ENCODE measurements around the gene TRPT1.
A peak's percentile ranks its signal among the peaks of the same experiment; 100 is the strongest.

The TRPT1 gene

DNA sequence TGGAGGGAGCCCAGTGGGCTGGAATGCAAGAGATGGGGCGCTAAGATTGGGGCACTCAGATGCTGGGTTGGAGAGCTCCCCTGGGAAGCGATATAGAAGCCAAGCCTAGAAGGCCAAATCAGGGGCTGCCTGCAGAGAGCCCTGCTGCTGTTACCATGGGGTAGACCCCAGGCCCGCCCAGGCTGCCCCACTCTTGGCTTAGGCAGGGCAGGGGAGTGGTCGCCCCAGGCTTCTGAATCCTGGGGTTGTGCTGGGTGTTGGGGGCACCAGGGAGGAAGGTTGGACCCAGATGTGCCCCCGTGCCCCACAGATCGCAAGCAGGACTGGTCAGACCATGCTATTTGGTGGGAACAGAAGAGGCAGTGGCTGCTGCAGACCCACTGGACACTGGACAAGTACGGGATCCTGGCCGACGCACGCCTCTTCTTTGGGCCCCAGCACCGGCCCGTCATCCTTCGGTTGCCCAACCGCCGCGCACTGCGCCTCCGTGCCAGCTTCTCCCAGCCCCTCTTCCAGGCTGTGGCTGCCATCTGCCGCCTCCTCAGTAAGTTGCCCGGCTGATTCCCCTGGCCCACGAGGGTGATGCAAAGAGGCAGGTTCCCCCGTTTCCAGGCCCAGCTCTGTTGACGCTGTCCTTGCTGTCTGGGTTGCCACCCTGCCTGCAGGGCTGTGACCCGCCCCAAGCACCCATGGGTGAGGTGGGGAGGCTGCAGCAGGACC is 15.5 kb downstream of the TRPT1 start:
- DNase-seq (ENCODE audit: low read depth in 4 of 4, low spot score in 1 of 4), result no peak

DNA sequence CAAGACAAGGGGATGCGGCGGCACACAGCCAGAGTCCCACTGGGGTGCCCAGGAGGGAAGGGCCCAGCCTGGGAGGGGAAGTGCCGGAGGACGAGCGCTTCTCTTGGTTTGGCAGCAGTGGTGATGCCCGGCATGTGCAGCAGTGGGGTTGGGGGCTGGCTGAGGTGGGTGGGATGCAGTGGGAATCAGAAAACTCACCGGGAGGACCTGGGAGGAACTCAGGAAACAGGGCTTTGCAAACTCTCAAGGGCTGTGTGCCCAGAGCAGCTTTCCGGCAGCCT is 16.5 kb downstream of the TRPT1 start:
- no peak for DNase-seq (ENCODE audit: low read depth in 4 of 4, low spot score in 1 of 4)

DNA sequence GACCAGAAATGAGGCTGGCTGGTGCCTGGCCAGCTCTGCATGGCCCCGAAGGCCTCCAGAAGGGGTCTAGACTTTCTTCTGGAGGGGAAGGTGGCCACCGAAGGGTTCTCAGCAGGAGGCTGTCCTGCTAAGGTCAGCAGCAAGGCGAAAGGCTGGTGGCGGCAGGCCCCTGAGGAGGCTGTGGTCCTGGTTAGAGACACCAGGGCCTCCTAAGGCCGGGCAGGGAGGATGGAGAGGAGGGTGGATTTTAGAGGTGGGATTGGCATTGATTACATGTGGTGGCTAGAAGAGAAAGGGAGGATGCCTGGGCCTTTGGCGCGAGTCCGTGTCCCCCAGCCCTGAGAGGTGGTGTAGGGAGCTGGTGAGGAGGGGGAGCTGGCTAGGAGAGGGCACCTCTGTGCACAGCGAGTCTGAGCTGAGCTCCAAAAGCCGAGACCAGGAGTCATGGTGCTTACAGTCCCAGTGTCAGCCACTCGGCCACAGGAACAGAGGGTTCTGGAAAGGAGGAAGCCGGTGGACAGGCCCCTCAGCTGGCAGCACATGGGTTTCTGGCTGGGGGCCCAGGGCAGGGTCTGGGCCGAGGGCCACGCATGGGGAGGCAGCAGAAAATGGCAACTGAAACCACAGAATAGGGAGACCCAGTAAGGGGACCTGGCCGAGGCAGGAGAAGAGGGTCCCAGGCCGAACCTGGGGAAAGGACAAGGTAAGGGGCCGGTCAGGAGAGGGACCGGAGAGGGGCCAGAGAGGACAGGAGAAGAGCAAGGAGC is 17.0 kb downstream of the TRPT1 start:
- no peak for DNase-seq (ENCODE audit: low read depth in 4 of 4, low spot score in 1 of 4)

DNA sequence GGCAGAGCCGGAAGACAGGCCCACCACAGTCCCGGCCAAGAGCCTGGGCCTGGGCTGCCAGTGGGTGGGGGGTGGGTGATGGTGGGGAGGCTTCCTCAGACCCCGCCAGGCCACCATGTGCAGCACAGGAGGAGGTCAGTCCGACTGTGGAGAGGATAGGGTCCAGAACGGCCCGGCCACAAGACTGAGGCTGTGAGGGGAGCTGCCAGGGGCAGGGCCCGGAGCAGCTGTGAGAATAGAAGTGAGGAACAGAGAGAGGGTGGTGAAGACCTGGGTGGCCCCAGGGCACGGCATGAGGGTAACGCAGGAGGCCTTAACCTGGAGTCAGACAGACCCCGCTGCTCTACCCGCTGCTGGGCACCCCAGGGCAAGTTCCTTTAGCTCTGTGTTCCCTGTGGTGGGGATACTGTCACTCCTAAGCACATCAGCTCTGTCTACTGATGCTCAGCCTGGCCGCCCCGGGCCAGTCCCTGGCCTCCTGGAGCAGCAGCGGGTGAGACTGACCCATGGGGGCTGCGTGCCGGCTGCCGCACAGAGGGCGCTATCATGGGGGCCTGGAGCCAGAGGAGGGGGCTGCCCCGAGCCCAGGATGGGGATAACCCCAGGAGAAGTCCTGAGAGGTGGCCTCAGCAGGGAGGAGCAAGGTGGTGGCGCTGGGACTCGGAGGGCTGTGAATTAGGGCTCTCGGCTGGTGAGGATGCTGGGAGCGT is 17.7 kb downstream of the TRPT1 start:
- DNase-seq (ENCODE audit: low read depth in 4 of 4, low spot score in 1 of 4), result no peak

GRCh38 chr11:64207256-64208085 is 18.5 kb downstream of the TRPT1 start:
- DNase-seq (ENCODE audit: low read depth in 4 of 4, low spot score in 1 of 4), result peak in 3 of 4 experiments; percentile 59 to 82 (median 74)

DNA sequence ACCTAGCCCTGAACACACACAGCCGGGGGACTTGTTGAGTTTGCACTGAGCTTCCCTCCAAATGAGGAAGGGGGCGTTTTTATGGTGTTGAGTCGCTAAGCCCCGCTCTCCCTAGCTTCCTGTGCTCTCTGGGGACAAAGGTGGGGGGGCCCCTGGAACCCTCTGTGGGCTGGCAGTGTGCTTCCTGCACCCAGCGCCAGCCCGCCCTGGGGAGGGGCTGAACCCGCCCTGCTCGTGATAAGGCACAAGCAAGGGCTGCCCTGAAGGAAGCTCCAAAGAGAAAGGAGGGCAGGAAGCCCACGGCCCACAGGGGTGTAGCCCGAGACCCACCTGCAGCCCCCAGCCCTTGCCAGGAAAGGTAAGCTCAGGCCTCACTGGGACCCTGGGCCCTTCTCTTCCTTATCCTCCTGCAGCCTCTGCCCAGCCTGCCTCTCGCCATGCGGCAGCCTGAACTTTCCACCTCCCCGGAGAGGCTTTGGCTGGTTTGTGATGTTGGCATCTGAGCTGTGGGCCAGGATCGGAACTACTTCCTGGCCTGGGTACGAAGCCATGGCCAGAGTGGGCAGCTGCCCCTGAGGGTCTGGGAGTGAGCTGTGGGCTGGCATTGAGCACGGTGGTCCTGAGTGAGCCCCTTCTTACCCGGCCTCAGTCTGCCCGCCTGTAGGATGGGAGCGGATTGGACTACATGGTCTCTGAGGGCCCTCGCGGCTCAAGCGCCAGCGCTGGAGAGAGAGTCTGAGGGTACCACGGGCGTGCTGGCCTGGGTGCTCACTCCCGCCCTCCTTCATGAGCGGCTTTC is 19.3 kb downstream of the TRPT1 start, which contains the start of gene FERMT3:
Gene FERMT3 (plus strand): TSS at position 265 of the 799 bp plus-strand sequence. CDS start 644 bp downstream, outside the sequence.
- DNase-seq (ENCODE audit: low read depth in 4 of 4, low spot score in 1 of 4), result peak in 2 of 4 experiments; percentile 69 to 82

DNA sequence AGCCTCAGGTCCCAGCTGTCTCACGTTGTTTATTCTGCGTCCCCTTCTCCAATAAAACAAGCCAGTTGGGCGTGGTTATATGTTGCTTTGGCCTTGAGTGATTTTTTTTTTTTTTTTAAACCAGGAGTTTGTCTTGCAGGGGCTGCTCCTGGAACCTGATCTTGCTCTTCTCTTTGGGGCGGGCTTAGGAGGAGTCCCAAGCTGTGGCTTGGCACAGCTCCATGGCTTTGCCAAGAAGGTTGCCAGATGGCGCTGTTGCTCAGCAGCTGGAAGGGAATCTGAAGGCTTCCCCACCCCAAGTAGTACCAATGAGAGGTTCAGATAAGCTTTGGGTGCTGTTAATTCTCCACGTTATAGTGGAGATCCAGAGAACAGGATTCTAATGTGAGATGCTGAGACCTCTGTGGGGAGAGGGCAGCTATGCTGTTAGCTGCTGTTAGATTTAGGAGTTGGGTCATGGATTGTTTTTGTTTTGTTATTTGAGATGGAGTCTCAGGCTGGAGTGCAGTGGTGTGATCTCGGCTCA is 21.5 kb downstream of the TRPT1 start:
- DNase-seq (ENCODE audit: low read depth in 4 of 4, low spot score in 1 of 4), result peak in 1 of 4 experiments; percentile 59

DNA sequence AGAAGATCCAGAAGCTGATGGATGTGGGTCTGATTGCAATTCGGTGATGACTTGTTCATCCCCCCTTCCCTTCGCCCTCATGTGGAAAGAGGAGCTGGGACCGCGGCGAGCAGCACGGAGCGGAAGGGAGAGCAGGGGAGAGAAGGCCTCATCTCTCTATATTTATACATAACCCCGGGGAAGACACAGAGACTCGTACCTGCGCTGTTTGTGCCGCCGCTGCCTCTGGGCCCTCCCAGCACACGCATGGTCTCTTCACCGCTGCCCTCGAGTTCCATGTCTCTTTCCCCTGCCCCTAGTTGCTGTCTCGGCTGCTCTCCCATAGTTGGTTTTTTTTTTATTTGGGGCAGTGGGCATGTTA is 21.9 kb downstream of the TRPT1 start:
- no peak for DNase-seq (ENCODE audit: low read depth in 4 of 4, low spot score in 1 of 4)

- no peak for DNase-seq (ENCODE audit: low read depth in 4 of 4, low spot score in 1 of 4)
Observed at GRCh38 chr11:64203421-64204079, 22.4 kb downstream of the TRPT1 start.

DNA sequence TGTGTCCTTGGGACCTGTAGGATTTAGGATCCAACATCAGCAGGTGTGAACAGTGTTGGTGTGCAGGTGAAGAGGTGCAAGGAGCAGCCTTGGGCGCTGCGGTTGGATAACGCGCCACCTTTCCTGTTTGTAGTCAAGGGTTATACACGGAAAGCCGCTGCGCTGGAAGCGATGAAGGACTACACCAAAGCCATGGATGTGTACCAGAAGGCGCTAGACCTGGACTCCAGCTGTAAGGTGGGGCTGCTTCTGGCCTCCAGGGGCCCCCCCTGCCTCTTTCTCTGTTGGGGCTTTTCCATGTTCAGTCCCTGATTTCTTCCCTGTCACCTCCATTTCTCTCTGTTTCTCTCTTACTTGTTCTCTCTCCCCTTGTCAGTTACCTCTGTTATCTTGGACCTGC is 23.0 kb downstream of the TRPT1 start:
- no peak for DNase-seq (ENCODE audit: low read depth in 4 of 4, low spot score in 1 of 4)

DNA sequence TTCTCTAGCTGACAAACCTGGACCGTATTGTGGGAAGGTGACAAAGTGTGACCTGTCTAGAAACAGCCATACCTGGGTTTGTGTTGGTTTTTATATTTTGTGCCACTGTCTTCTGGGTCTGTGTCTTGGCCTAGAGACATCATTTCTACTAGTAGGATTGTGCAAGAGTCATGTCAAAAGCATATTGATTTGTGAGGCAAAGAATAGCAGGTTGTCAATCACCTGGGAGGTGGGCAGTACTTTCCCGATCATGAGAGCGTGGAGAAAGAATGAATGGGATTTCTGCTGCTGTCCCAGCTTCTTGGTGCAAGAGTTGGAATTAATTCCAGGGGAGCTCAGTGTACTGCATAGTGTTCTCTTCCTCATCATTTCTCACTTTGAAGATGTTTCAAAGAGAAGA is 24.4 kb downstream of the TRPT1 start:
- no peak for DNase-seq (ENCODE audit: low read depth in 4 of 4, low spot score in 1 of 4)

- no peak for DNase-seq (ENCODE audit: low read depth in 4 of 4, low spot score in 1 of 4)
Observed at GRCh38 chr11:64198511-64198910, 27.5 kb downstream of the TRPT1 start.

DNA sequence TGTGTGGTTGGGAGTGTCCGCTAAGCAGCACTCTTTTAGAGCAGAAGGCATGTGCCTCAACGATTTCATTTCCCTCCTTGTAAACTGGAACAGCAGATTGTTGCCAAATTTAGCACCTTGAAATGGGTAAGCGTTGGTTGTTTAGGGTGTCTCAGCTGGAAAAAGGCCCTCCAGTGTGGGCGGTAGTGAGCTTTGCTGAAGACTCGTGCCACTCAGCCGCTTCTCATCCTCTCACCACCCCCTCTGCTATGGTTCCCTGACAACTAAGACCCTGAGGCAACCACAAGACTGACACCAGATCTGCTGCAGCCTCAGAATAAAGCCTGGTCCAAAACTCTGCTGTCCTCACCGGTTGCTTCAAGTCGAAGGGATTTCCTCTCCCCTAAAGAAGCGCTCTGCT is 29.4 kb downstream of the TRPT1 start:
- DNase-seq (ENCODE audit: low read depth in 4 of 4, low spot score in 1 of 4), result no peak

DNA sequence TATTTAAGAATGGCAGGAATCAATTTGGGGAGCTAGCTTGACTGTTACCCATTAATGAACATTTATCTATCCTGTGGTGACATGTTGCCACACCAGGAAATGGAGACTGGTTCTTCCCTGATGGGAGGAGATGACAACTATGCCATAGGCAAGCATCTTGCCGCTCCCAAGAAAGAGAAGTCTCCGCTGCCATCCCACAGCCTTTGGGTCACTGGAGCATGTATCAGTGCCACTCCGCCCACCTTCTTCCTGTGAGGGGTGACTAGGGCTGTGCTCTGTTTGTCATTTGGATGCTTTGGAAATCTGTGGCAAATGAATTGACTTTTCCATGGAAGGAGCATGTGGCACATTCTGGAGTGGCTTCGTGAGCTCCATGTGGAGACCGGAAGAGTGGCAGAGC is 33.6 kb downstream of the TRPT1 start:
- DNase-seq (ENCODE audit: low read depth in 4 of 4, low spot score in 1 of 4), result no peak

GRCh38 chr11:64186492-64187165 is 39.4 kb downstream of the TRPT1 start:
- DNase-seq (ENCODE audit: low read depth in 4 of 4, low spot score in 1 of 4), result peak in 1 of 4 experiments; percentile 12

DNA sequence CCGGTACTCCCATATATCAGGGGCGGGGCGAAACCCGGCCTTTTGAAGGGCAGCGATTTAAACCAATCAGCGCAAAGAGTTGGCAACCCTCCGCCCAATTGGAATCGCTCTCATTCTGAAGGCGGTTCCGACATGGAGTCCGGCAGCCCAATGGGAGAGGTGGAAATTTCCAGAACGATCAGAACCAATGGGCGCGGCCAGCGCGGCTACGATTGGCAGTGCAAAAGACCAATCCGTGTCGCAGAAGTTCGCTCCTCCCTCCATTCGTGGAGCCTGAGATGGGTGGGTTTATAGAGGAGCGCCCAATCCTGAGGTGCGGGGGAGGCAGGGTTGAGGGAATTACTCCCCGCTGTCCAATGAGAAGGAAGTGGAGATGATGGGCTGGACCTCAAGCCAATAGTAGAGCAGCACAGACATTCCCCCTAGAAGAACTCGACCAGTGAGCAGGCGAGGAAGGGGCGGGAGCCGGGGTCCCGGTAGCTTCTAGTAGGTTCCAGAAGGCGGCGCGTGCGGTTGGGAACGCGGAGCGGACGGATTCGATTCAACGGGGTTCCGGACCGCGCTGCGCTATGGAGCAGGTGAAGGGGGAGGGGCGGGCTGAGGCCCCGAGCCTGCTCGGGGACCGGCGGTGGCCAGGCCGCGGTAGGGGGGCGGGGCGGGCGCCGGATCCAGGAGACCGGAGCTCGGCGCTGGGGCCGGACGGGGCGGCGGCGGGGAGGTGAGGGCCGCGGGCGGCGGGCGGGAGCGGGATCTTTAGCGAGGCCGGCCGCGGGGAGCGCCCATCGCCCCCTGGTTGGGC is 40.1 kb downstream of the TRPT1 start, which contains the start of gene STIP1:
Gene STIP1 (plus strand): TSS at position 479 of the 799 bp plus-strand sequence. CDS start 91 bp downstream, at position 570.
- peak; percentile 93 to 96 (median 94) for DNase-seq (ENCODE audit: low read depth in 4 of 4, low spot score in 1 of 4)

DNA sequence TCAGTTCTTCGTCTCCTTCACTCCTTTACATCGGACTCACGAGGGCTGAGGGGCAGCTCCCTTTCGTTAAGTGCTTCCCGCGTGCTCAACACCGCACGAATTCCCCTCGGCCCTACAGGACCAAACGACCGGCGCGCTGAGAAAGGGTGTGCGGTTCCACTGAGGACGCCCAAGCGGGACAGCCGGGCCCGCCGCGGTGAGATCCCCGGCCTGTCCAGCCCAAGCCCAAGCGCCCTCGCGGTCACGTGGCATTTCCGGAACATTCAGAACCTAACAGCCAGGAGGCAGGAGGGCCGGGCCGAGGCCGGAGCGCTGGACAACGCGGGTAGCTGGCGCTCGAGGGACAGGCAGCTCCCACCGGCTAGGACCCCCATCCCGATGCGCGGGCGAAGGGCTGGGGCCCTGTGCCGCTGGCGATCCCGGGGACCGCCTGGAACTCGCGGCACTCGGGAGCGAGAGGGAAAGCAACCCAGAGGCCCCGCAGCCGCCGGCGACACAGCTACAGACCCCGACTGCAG is 40.8 kb downstream of the TRPT1 start:
- DNase-seq (ENCODE audit: low read depth in 4 of 4, low spot score in 1 of 4), result no peak

DNA sequence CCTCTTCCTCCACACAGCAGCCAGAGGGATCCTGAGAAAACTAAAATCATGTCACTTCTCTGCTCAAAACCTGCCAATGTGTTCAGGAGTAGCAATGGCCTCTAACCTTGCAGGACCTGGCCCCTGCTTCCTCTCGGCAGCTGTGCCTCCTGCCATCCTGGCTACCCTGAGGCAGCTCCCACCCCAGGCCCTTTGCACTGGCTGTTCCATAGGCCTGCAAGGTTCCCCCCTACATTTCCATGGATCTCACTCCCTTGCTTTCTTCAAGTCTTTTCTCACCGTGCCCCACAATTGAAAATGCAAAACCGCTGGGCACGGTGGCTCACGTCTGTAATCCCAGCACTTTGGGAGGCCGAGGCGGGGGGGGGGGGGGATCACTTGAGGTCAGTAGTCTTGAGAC is 42.1 kb downstream of the TRPT1 start:
- DNase-seq (ENCODE audit: low read depth in 4 of 4, low spot score in 1 of 4), result no peak

Measured in stimulated activated CD4-positive, alpha-beta T cell treated with anti-CD3 and anti-CD28 coated beads, Interleukin-1b, Interleukin-23, amount 100 ng/mL, for 24 hours (primary cell).